ENCODE results near the gene KDF1.

Gene KDF1

GRCh38 chr1:26986658-26987057 lies 26.4 kb upstream of the KDF1 start:
- no peaks in the 10 kb centered on the region for H3K27me3 ChIP-seq (ENCODE audit: insufficient read depth, low read depth, severe bottlenecking)
- TF ChIP-seq CTCF (IDR thresholded peaks at IDR 0.05; ENCODE audit: low read depth, low read length) = no peak
- DNase-seq = no peak
- H3K36me3 ChIP-seq = no peaks in the 10 kb centered on the region
- no peak overlapping the region for H3K27ac ChIP-seq
- no peaks in the 10 kb centered on the region for H3K9me3 ChIP-seq (ENCODE audit: severe bottlenecking)
- H3K4me3 ChIP-seq (ENCODE audit: low read depth, low read length) = no peak overlapping the region

GRCh38 chr1:26984291-26984690 lies 24.0 kb upstream of the KDF1 start:
- TF ChIP-seq CTCF (IDR thresholded peaks at IDR 0.05; ENCODE audit: low read depth, low read length) = no peak
- H3K27ac ChIP-seq = no peak overlapping the region
- no peak overlapping the region for H3K4me3 ChIP-seq (ENCODE audit: low read depth, low read length)
- no peaks in the 10 kb centered on the region for H3K36me3 ChIP-seq
- H3K9me3 ChIP-seq (ENCODE audit: severe bottlenecking) = no peaks in the 10 kb centered on the region
- H3K27me3 ChIP-seq (ENCODE audit: insufficient read depth, low read depth, severe bottlenecking) = no peaks in the 10 kb centered on the region
- DNase-seq = no peak

- Histone ChIP-seq H3K9me3 (ENCODE audit: severe bottlenecking) (no peaks in the 10 kb centered on the region), H3K36me3 (no peaks in the 10 kb centered on the region), H3K27me3 (ENCODE audit: insufficient read depth, low read depth, severe bottlenecking) (no peaks in the 10 kb centered on the region), H3K27ac (no peak overlapping the region), H3K4me3 (ENCODE audit: low read depth, low read length) (no peak overlapping the region)
- DNase-seq = no peak
- TF ChIP-seq CTCF (IDR thresholded peaks at IDR 0.05; ENCODE audit: low read depth, low read length) = no peak
These were observed 23.6 kb upstream of the KDF1 start for GRCh38 chr1:26983863-26984262.

GRCh38 chr1:26981146-26981846 lies 21.0 kb upstream of the KDF1 start:
- no peaks in the 10 kb centered on the region for H3K9me3 ChIP-seq (ENCODE audit: severe bottlenecking)
- H3K4me3 ChIP-seq (ENCODE audit: low read depth, low read length) = no peak overlapping the region
- H3K27me3 ChIP-seq (ENCODE audit: insufficient read depth, low read depth, severe bottlenecking) = no peaks in the 10 kb centered on the region
- TF ChIP-seq CTCF (IDR thresholded peaks at IDR 0.05; ENCODE audit: low read depth, low read length) = no peak
- H3K27ac ChIP-seq = no peak overlapping the region
- peak; percentile 92 for DNase-seq
- H3K36me3 ChIP-seq = no peaks in the 10 kb centered on the region

- Histone ChIP-seq H3K27me3 (ENCODE audit: insufficient read depth, low read depth, severe bottlenecking) (no peaks in the 10 kb centered on the region), H3K9me3 (ENCODE audit: severe bottlenecking) (no peaks in the 10 kb centered on the region), H3K36me3 (no peaks in the 10 kb centered on the region), H3K4me3 (ENCODE audit: low read depth, low read length) (no peak overlapping the region), H3K27ac (no peak overlapping the region)
- TF ChIP-seq CTCF (IDR thresholded peaks at IDR 0.05; ENCODE audit: low read depth, low read length) = no peak
- DNase-seq = no peak
These were observed 18.6 kb upstream of the KDF1 start for GRCh38 chr1:26978901-26979300.
